ENCODE measurements around the gene KLHL30. TPM values are rescaled to one million over a fixed set of nuclear protein-coding genes. Genes with fewer than 3 reads are reported as not detected.

Gene KLHL30
- total RNA-seq, 2 experiments from 2014 or later, result 0.09 to 1.9 TPM

- Histone ChIP-seq H3K4me1 (ENCODE audit: insufficient read depth, low read length, poor library complexity, severe bottlenecking) (peaks cover 28% of the 10 kb centered on the region), H3K9me3 (ENCODE audit: low read length) (no peaks in the 10 kb centered on the region), H3K9me2 (ENCODE audit: insufficient read depth, low read length) (no peaks in the 10 kb centered on the region), H4K20me1 (ENCODE audit: insufficient read depth, low read length) (no peaks in the 10 kb centered on the region), H3K4me3 (ENCODE audit: low read depth, low read length, poor library complexity, severe bottlenecking) (no peak overlapping the region), H3K79me2 (ENCODE audit: insufficient read depth, low read depth, low read length) (no peaks in the 10 kb centered on the region), H2AFZ (ENCODE audit: low read length) (no peak overlapping the region), H3K4me2 (ENCODE audit: low read length) (no peak overlapping the region), H3K36me3 (ENCODE audit: insufficient read depth, low read length) (peaks cover 43% of the 10 kb centered on the region), H3K27ac (ENCODE audit: low read depth, low read length, poor library complexity, severe bottlenecking) (peak overlapping the region; percentile 34)
- no peak for TF ChIP-seq EZH2phosphoT487 (IDR thresholded peaks at IDR 0.05; ENCODE audit: borderline replicate concordance, low read depth, low read length)
- no peak for TF ChIP-seq CTCF (conservative IDR thresholded peaks at IDR 0.05; ENCODE audit: low read length)
- no TSS peak for BruUV-seq (replicated peaks)
- ChIA-PET POLR2A (no interaction called here), CTCF (ENCODE audit: unreplicated experiment) (no interaction called here)
- intact Hi-C loops (cut with micrococcal nuclease; ENCODE audit: unreplicated experiment), result loop anchor here (10.0 kb wide), 1 partner anchor 314 kb away; the partner anchor contains the start of gene RAMP1
- no peak for DNase-seq (ENCODE audit: low spot score)
Measured at GRCh38 chr2:238168196-238169047, 30.0 kb downstream of the KLHL30 start.

GRCh38 chr2:238169048-238169707, 30.7 kb downstream of the KLHL30 start:
- no peak overlapping the region for H3K4me2 ChIP-seq (ENCODE audit: low read length)
- H3K9me3 ChIP-seq (ENCODE audit: low read length), result no peaks in the 10 kb centered on the region
- TF ChIP-seq EZH2phosphoT487 (IDR thresholded peaks at IDR 0.05; ENCODE audit: borderline replicate concordance, low read depth, low read length), result no peak
- TF ChIP-seq CTCF (conservative IDR thresholded peaks at IDR 0.05; ENCODE audit: low read length), result no peak
- no peaks in the 10 kb centered on the region for H3K79me2 ChIP-seq (ENCODE audit: insufficient read depth, low read depth, low read length)
- H2AFZ ChIP-seq (ENCODE audit: low read length), result no peak overlapping the region
- peak overlapping the region; percentile 34 for H3K27ac ChIP-seq (ENCODE audit: low read depth, low read length, poor library complexity, severe bottlenecking)
- intact Hi-C loops (cut with micrococcal nuclease; ENCODE audit: unreplicated experiment), result loop anchor here (10.0 kb wide), 1 partner anchor 314 kb away; the partner anchor contains the start of gene RAMP1
- peaks cover 28% of the 10 kb centered on the region for H3K4me1 ChIP-seq (ENCODE audit: insufficient read depth, low read length, poor library complexity, severe bottlenecking)
- ChIA-PET CTCF (ENCODE audit: unreplicated experiment) (no interaction called here), POLR2A (interaction anchor here (0.9 kb wide), 1 partner anchor 9 kb away, joined by 4 read pairs; no protein-coding TSS in a partner anchor)
- no peaks in the 10 kb centered on the region for H3K9me2 ChIP-seq (ENCODE audit: insufficient read depth, low read length)
- no peak for DNase-seq (ENCODE audit: low spot score)
- H3K36me3 ChIP-seq (ENCODE audit: insufficient read depth, low read length), result peaks cover 51% of the 10 kb centered on the region
- no peak overlapping the region for H3K4me3 ChIP-seq (ENCODE audit: low read depth, low read length, poor library complexity, severe bottlenecking)
- no TSS peak for BruUV-seq (replicated peaks)
- H4K20me1 ChIP-seq (ENCODE audit: insufficient read depth, low read length), result no peaks in the 10 kb centered on the region
